Stimulated activated CD8-positive, alpha-beta memory T cell treated with anti-CD3 and anti-CD28 coated beads, Interleukin-2, amount 100 ng/mL, for 1 hour (primary cell): ENCODE data around the gene FGFR4.
"Not testable (repeated sequence)": the region's sequence is repeated elsewhere in the genome, so short reads cannot be mapped to it uniquely, and the experiment has no call there.

Source experiments
- DNase-seq, 2 donors: peaks; one replicate each; pipeline ENCODE4 v3.0.0-alpha.2; 2020; ENCODE audit warnings: low read depth in 2 of 2

FGFR4 gene

DNA sequence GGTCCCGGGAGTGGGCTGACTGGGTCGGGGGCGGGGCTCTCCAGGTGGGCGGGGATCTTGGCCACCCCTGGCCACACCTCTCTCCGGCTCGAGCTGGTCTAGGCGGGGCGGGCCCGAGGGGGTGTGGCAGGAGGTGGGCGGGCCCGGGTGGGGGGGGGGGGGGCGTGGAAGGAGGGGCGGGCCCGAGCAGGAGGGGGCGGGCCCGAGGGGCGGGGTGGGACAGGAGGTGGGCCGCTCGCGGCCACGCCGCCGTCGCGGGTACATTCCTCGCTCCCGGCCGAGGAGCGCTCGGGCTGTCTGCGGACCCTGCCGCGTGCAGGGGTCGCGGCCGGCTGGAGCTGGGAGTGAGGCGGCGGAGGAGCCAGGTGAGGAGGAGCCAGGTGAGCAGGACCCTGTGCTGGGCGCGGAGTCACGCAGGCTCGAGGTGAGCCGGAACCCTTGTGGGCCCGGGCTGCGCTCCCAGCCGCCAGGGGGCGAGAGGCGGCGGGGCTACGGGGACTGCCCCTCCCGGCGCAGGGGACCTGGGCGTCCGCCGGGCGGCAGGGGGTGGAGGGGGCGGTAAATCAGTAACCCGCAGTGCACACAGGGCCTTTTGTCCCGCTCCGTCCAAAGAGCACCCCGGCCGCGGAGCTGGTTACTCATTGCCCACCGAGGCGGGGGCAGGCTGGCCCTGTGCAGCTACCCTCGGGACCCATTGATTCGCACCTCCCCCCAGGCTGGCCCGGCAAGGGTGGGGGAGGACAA, at the start of gene FGFR4:
TSS of gene FGFR4 (plus strand) at position 262 of the 744 bp plus-strand sequence. CDS start 2,688 bp downstream, outside the sequence.
- DNase-seq, result peak; percentile 26 to 49

DNA sequence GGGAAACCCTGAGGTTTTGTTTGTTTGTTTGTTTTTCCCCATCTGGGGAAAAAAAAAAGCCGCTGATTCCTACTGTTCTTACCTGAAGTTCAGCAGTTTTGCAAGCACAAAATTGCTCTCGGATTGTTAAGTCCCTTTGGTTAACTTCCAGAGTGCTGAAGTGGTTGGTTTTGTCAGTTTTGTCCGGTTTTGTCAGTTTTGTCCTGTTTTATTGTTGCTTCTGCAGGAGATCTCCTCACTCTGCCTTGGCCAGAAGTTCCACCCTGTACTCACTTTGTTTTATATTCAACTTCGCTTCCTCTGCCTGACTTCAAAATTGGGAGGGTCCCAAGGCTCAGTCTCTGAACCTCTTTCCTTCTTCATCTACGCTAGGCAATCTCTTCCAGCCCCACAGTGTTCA, 49.8 kb upstream of the FGFR4 start:
- no peak for DNase-seq

GRCh38 chr5:177040814-177041420, 45.8 kb upstream of the FGFR4 start:
- DNase-seq, result no peak

DNA sequence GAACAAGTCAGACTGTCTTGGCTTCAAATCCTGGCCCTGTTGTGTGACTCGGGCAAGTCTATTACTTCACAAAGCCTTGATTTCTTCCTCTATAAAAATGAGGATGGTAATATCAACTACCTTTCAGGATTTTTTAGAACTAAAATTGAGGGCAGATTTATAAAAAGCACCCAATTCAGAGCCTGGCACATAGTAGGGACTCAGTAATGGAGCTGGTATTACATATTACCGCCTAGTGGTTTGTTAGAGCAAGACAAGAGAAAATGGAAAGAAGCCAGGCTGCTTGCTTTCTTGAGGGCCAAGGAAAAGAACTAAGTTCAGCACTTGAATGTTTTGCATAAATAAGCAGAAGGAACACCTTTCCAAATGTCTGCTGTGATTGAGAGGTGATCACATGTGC, 44.8 kb upstream of the FGFR4 start:
- DNase-seq, result no peak

DNA sequence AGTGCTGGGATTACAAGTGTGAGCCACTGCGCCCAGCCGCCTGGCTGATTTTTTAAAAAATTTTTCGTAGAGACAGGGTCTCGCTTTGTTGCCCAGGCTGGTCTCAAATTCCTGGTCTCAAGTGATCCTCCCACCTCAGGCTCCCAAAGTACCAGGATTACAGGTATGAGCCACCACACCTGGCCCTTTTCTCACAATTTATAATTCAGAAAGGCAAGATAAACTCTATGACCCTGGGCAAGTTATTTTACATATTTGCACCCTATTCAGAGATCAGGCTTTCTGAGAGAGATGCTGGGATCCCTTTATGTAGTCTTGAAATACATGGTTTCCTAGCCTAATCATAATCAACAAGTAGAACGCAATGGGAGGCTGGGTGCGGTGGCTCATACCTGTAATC, 43.6 kb upstream of the FGFR4 start:
- no peak for DNase-seq

DNA sequence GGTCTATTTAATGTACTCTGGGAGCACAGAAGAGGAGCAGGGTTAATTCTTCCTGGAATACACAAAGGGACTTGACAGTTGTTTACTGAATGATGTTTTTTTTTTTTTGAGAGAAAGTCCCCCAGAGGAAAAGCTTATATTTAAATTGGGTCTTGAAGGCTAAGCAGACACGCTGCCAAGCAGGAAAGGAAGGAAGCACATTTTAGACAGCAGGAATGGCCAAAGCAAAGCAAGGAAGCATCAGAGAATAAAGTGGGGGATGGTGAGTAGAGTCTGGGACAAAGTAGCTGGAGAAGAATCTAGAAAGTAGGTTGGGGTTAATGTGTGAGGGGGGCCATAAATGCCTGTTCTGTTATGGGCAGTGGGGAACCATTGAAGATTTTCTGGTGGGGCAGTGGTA, 42.8 kb upstream of the FGFR4 start:
- no peak for DNase-seq

DNA sequence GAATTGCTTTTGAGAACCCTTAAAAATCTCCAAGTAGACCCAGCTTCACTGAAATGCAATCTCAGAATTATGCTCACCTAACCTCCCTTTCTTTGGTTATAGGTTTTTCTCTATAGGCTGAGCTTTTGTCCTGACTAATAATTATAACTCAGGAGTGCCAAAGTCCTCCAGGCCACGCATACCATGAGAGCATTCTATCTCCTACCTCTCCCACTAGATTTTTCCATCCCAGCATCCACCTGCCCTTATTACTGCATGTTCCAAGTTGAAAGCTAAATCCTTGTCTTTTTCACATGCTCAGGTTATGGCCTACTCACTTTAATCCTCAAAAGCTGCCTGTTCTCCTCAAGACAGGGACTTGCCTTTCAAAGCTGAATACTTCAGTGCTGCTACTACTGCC, 42.1 kb upstream of the FGFR4 start:
- no peak for DNase-seq

DNA sequence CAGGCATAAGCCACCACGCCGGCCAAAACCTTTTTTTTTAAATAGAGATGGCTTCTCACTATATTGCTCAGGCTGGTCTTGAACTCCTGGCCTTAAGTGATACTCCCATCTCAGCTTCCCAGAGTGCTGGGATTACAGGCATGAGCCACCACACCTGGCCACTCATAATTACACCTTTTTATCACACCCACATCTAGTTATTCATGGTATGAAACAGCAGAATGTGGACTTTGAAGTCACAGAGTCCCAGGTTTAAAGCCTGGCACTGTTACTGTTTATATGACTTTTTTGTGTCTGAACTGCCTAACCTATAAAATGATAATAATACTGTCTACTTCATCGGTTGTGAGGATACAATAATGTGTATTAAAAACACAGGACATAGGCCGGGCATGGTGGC, 41.1 kb upstream of the FGFR4 start:
- no peak for DNase-seq

DNA sequence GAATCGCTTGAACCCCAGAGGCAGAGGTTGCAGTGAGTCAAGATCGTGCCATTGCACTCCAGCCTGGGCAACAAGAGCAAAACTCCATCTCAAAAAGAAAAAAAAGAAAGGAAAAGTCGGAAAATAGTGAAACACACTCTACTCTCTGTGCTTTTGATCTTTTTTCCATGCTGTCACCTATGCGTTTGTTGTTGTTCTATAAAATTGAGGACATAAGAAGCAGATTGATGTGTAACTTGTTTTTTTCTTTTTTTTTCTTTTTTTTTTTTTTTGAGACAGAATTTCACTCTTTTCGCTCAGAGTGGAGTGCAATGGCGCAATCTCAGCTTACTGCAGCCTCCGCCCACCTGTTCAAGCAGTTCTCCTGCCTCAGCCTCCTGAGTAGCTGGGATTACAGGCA, 38.2 kb upstream of the FGFR4 start:
- not testable (repeated sequence) for DNase-seq

DNA sequence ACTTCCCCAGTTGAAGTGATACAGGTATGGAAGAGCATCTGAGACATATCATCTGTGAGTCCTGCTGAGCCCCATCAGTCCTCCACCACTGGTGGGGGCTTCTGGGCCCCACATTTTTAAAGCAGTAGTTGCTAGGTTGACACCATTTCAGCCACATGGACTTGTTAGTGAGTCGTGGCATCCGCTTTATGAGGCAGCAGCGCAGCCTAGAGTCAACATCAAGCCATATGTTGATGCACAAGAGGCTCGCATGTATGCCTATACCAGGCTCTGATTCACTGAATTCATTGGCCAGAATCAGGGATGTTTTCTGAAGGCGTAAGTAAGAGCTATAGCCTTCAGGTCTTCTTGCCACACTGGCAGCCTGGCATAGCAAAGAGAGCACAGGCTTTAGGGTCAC, 37.4 kb upstream of the FGFR4 start:
- no peak for DNase-seq

DNA sequence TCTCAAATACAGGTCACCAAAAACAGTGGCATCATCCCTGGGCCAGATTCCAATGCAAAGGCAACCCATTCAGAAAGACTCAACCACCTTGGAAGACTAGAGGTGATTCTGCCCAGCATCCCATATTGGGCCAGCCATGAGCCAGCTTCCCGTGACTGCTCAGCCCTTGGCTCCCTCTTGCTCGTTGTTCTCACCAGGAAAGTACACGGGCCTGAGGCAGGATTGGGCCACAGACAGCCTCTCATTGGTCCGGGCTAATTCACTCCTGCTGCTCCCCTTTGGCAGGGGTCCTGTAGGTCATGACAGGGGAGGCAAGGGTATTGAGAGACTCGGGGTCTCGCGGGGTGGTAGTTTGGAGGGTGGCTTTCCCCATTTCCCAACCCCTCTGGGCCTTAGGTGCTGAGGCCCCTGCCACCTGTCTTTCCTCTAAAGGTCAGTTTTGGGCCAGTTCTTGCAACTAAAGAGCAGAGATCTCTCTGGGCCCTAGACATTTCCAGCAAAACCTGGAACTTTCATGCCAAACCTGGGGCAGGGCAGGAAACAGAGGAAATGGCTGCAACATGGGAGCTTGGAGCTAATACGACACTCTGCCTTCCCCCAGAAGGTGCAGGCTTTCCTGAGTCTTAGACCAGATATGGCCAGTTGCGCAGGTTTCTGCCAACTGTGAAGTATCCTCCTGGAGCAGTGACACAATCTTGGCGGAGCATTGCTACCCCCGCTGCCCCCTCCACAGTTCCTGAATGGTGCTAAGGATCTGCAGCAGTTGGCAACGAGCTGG, 22.0 kb upstream of the FGFR4 start:
- DNase-seq, result no peak

- no peak for DNase-seq
Observed at GRCh38 chr5:177065491-177065890, 21.2 kb upstream of the FGFR4 start.

DNA sequence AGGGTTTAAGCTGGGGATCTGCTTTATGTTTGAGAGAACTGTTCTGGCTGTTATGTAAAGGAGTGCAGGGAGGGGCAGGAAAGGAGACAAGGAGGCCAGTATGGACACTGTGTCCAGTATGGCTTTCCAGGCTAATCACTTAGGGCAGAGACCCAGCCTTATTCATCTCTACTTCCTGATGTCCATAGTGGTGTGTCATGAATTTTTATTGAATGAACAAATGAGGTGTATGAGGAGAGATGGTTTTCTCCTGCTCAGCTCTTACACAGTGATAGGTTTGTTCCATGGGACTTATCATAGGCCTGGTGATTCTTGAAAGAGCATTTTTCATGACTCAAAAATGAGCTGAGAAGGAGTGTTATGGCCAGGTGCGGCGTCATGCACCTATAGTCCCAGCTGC, 20.5 kb upstream of the FGFR4 start:
- DNase-seq, result no peak

DNA sequence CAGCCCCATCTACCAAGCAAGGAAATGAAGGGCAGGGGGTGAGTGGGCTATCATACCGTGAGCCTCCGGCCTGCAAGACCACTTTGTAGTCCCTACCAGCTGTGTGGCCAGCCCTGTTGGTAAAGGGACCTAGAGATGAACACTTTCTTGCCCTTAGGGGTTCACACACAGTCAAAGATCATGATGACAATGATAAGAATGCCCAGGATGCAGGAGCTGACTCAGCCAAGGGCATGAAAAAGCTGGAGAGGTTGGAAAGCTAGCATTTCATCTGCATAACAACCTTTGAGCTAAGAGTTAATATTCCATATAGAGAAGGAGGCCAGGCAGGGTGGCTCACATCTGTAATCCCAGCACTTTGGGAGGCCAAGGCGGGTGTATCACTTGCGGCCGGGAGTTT, 19.2 kb upstream of the FGFR4 start:
- DNase-seq, result no peak

GRCh38 chr5:177070536-177071191, 16.1 kb upstream of the FGFR4 start:
- no peak for DNase-seq

DNA sequence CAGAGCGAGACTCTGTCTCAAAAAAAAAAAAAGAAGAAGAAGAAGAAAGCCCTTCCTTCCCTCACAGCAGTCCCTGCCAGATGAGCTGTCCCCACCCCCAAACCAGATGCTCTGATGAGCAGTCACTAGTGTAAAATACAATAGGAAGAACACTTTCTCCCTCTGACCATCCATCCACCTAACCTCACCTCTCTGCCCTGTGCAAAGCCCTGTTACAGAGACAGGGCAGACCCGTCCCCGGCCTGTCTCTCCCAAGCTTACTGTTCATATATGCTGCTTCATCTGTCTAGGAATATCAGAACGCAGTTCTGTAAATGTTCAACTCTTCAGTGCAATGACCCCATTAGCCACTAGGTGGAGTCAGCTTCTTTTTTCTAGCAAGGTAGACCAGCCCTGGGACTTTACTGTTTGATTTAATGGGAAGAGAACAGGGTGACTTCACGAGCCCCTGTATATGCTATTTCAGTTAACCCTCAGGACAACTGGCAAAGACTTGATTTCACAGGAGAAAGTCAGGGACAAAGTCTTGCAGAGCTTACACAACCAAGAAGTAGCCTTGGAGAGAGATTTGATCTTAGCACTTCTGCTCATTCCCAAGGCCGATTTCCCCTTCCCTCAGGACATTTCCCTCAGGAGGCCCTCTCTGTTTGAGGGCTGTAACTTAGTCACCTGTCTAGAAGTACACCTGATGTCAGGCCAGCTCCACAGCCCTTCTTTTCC, 14.9 kb upstream of the FGFR4 start:
- DNase-seq, result peak; percentile 17 to 39

GRCh38 chr5:177077335-177077734, 9.4 kb upstream of the FGFR4 start:
- no peak for DNase-seq

DNA sequence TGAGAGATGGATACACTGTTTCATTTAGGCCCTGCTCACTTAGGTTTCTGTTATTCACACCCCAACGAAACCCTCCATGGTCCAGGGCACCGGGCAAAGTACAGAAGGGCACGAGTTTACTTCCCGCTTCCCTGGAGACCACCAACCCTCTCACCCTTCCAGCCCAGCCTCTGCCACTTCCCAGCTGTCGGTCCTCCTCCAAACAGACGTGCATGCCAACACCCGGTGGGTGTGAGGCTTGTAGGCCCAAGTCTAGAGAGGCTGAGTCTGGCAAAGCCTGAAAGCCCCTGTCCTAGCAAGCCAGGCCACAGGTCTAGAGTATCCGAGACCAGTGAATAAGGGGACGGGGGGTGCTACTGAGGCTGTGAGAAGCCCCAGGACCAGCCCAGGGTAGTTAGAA, 7.1 kb upstream of the FGFR4 start:
- no peak for DNase-seq

DNA sequence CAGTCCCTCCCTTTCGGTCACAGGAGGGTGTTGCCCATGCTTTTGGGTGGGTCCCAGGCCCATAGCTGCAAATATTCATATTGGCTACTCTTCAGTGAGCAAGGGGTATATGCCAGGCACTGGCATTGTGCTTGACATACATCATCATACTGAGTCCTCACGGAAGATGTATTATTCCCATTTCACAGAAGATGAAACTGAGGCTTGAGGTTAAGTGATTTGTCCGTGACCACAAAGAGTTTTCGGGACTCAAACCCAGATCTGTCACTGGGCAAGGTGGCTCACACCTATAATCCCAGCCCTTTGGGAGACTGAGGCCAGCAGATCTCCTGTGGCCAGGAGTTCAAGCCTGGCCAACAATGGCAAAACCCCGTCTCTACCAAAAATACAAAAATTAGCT, 6.5 kb upstream of the FGFR4 start:
- no peak for DNase-seq

GRCh38 chr5:177081859-177082258, 4.9 kb upstream of the FGFR4 start:
- no peak for DNase-seq

DNA sequence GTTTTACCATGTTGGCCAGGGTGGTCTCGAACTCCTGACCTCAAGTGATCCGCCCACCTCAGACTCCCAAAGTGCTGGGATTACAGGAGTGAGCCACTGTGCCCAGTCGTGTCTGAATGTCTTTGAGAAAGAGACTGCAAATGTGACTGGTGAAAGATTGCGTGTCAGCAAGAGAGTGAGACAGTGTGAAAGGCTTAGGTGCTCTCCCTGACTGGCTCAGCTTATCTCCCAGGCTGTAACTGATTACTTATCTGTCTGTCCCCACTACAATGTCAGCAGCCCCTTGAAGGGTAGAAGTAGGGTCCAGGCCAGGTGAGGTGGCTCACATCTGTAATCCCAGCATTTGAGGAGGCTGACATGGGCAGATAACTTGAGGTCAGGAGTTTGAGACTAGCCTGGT, 3.4 kb upstream of the FGFR4 start:
- no peak for DNase-seq

DNA sequence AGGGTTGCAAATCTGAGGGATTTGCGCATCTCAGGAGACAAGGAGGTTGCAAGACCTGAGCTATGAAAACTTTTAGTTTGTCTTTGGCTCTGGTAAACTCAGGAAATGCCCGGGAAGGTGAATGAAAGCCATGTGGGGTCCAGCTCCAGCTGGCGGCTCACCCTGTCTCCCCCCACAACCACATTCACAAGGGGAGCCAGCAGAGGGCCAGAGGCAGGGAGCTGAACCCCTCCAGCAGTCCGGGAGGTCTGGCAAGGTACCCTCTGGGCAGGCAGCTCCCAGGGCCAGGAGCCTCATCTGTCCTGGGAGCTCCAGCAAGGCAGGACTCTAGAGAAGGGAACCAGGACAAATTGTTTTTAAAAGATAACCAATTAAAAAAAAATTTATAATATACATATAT, 2.5 kb upstream of the FGFR4 start:
- DNase-seq, result no peak
